Activated CD8-positive, alpha-beta memory T cell treated with anti-CD3 and anti-CD28 coated beads, Interleukin-2, amount 50 U/mL, for 4 hours (primary cell): ENCODE results near the gene ADGRV1.
"Not testable (repeated sequence)": the region's sequence is repeated elsewhere in the genome, so short reads cannot be mapped to it uniquely, and the experiment has no call there.

Experiments
- DNase-seq: peaks from one replicate; pipeline ENCODE4 v3.0.0-alpha.2; 2020

ADGRV1 gene

GRCh38 chr5:90916947-90917800 is 358.6 kb downstream of the ADGRV1 start:
- no peak for DNase-seq

GRCh38 chr5:90917928-90918668 is 359.5 kb downstream of the ADGRV1 start:
- no peak for DNase-seq

- DNase-seq = no peak
Observed at GRCh38 chr5:90921418-90921973, 362.9 kb downstream of the ADGRV1 start.

- not testable (repeated sequence) for DNase-seq
Observed at GRCh38 chr5:90924222-90924621, 365.6 kb downstream of the ADGRV1 start.

GRCh38 chr5:90929013-90929839 is 370.6 kb downstream of the ADGRV1 start:
- DNase-seq = not testable (repeated sequence)

GRCh38 chr5:90930062-90930461 is 371.5 kb downstream of the ADGRV1 start:
- DNase-seq = no peak

GRCh38 chr5:90930756-90931431 is 372.3 kb downstream of the ADGRV1 start:
- DNase-seq = no peak

- DNase-seq = peak; percentile 17
Observed at GRCh38 chr5:90932052-90932699, 373.6 kb downstream of the ADGRV1 start.

- DNase-seq = no peak
Observed at GRCh38 chr5:90933298-90933697, 374.7 kb downstream of the ADGRV1 start.

GRCh38 chr5:90934091-90934719 is 375.6 kb downstream of the ADGRV1 start:
- DNase-seq = no peak

- no peak for DNase-seq
Observed at GRCh38 chr5:90934738-90935137, 376.1 kb downstream of the ADGRV1 start.

- no peak for DNase-seq
Observed at GRCh38 chr5:90939211-90939610, 380.6 kb downstream of the ADGRV1 start.

GRCh38 chr5:90940227-90940995 is 381.8 kb downstream of the ADGRV1 start:
- DNase-seq = no peak

GRCh38 chr5:90941002-90941720 is 382.6 kb downstream of the ADGRV1 start:
- DNase-seq = no peak

GRCh38 chr5:90944116-90944515 is 385.5 kb downstream of the ADGRV1 start:
- DNase-seq = no peak

- no peak for DNase-seq
Observed at GRCh38 chr5:90947667-90948066, 389.1 kb downstream of the ADGRV1 start.

GRCh38 chr5:90948969-90949368 is 390.4 kb downstream of the ADGRV1 start:
- DNase-seq = no peak

GRCh38 chr5:90949469-90950358 is 391.1 kb downstream of the ADGRV1 start:
- no peak for DNase-seq
